ENCODE data around the gene PAX7.

PAX7 gene

GRCh38 chr1:18721041-18721440 lies 90.4 kb downstream of the PAX7 start:
- ChIA-PET CTCF (no interaction called here), POLR2A (ENCODE audit: low non-redundant PET) (no interaction called here)
- DNase-seq (ENCODE audit: low spot score): no peak
- TF ChIP-seq CTCF (conservative IDR thresholded peaks at IDR 0.05; ENCODE audit: low read depth): no peak
- H3K27ac ChIP-seq: no peak overlapping the region

GRCh38 chr1:18721776-18722175 lies 91.1 kb downstream of the PAX7 start:
- H3K27ac ChIP-seq: no peak overlapping the region
- POLR2A ChIA-PET (ENCODE audit: low non-redundant PET): no interaction called here
- no peak for TF ChIP-seq CTCF (conservative IDR thresholded peaks at IDR 0.05; ENCODE audit: low read depth)
- no peak for DNase-seq (ENCODE audit: low spot score)
- CTCF ChIA-PET: interaction anchor here (0.6 to 0.7 kb wide), 2 partner anchors 409 to 621 kb away, joined by 3 to 4 read pairs; no protein-coding TSS in a partner anchor

- DNase-seq (ENCODE audit: low spot score): no peak
- TF ChIP-seq CTCF (conservative IDR thresholded peaks at IDR 0.05; ENCODE audit: low read depth): no peak
- H3K27ac ChIP-seq: no peak overlapping the region
- POLR2A ChIA-PET (ENCODE audit: low non-redundant PET): no interaction called here
- CTCF ChIA-PET: interaction anchor here (0.6 to 0.7 kb wide), 2 partner anchors 409 to 622 kb away, joined by 3 to 4 read pairs; no protein-coding TSS in a partner anchor
These were observed 91.6 kb downstream of the PAX7 start for GRCh38 chr1:18722270-18722669.

- no peak for DNase-seq (ENCODE audit: low spot score)
- ChIA-PET POLR2A (ENCODE audit: low non-redundant PET) (no interaction called here), CTCF (interaction anchor here (0.6 kb wide), 1 partner anchor 109 kb away, joined by 3 read pairs; no protein-coding TSS in a partner anchor)
- H3K27ac ChIP-seq: no peak overlapping the region
- no peak for TF ChIP-seq CTCF (conservative IDR thresholded peaks at IDR 0.05; ENCODE audit: low read depth)
These were observed 92.6 kb downstream of the PAX7 start for GRCh38 chr1:18723206-18723605.

- H3K27ac ChIP-seq: no peak overlapping the region
- no peak for TF ChIP-seq CTCF (conservative IDR thresholded peaks at IDR 0.05; ENCODE audit: low read depth)
- CTCF ChIA-PET: interaction anchor here (0.6 kb wide), 1 partner anchor 110 kb away, joined by 3 read pairs; no protein-coding TSS in a partner anchor
- POLR2A ChIA-PET (ENCODE audit: low non-redundant PET): no interaction called here
- DNase-seq (ENCODE audit: low spot score): no peak
These were observed 93.2 kb downstream of the PAX7 start for GRCh38 chr1:18723701-18724411.

- POLR2A ChIA-PET (ENCODE audit: low non-redundant PET): no interaction called here
- H3K27ac ChIP-seq: no peak overlapping the region
- TF ChIP-seq CTCF (conservative IDR thresholded peaks at IDR 0.05; ENCODE audit: low read depth): no peak
- CTCF ChIA-PET: no interaction called here
- DNase-seq (ENCODE audit: low spot score): no peak
These were observed 94.2 kb downstream of the PAX7 start for GRCh38 chr1:18724801-18725200.

Data from RWPE1 (cell line).